ENCODE measurements around the gene FRMD7. TPM values are rescaled to one million over a fixed set of nuclear protein-coding genes. Genes with fewer than 3 reads are reported as not detected.

The FRMD7 gene
- total and polyA plus RNA-seq, 9 donors: 0.02 to 0.37 (median 0.32) TPM; not detected in 5

GRCh38 chrX:132119821-132120515, 7.9 kb downstream of the FRMD7 start:
- WGBS, 3 donors: 62 to 67% (median 66%) methylated on average over 12 of the region's 12 CpGs
- H3K4me1 ChIP-seq (ENCODE audit: insufficient read depth): no peaks in the 10 kb centered on the region
- TF ChIP-seq POLR2A (IDR thresholded peaks at IDR 0.05) (no peak), CTCF (IDR thresholded peaks at IDR 0.05) (no peak), EP300 (IDR thresholded peaks at IDR 0.05) (no peak)
- no peak overlapping the region for H3K27ac ChIP-seq
- no peaks in the 10 kb centered on the region for H3K36me3 ChIP-seq
- no peak overlapping the region for H3K4me3 ChIP-seq
- intact Hi-C loops (cut with DNase I): loop anchor here in 1 of 4 donors (5.0 kb wide), 1 partner anchor 1978 kb away; no protein-coding TSS in a partner anchor
- H3K27me3 ChIP-seq: no peaks in the 10 kb centered on the region
- DNase-seq: no peak
- H3K9me3 ChIP-seq: no peaks in the 10 kb centered on the region

GRCh38 chrX:132119283-132119682, 8.5 kb downstream of the FRMD7 start:
- Histone ChIP-seq H3K36me3 (no peaks in the 10 kb centered on the region), H3K27me3 (no peaks in the 10 kb centered on the region), H3K4me3 (no peak overlapping the region), H3K9me3 (no peaks in the 10 kb centered on the region), H3K27ac (no peak overlapping the region), H3K4me1 (ENCODE audit: insufficient read depth) (no peaks in the 10 kb centered on the region)
- 61 to 69% (median 64%) methylated on average over 3 of the region's 3 CpGs for WGBS, 3 donors
- intact Hi-C loops (cut with DNase I): loop anchor here in 1 of 4 donors (5.0 kb wide), 1 partner anchor 1977 kb away; no protein-coding TSS in a partner anchor
- TF ChIP-seq POLR2A (IDR thresholded peaks at IDR 0.05) (no peak), EP300 (IDR thresholded peaks at IDR 0.05) (no peak), CTCF (IDR thresholded peaks at IDR 0.05) (no peak)
- DNase-seq: no peak

GRCh38 chrX:132118358-132118757, 9.5 kb downstream of the FRMD7 start:
- H3K27me3 ChIP-seq: no peaks in the 10 kb centered on the region
- H3K36me3 ChIP-seq: no peaks in the 10 kb centered on the region
- no peak for TF ChIP-seq CTCF (IDR thresholded peaks at IDR 0.05)
- no peak for TF ChIP-seq POLR2A (IDR thresholded peaks at IDR 0.05)
- TF ChIP-seq EP300 (IDR thresholded peaks at IDR 0.05): no peak
- no peak overlapping the region for H3K4me3 ChIP-seq
- WGBS, 3 donors: 88 to 94% (median 93%) methylated on average over 4 of the region's 4 CpGs
- H3K9me3 ChIP-seq: no peaks in the 10 kb centered on the region
- H3K4me1 ChIP-seq (ENCODE audit: insufficient read depth): no peaks in the 10 kb centered on the region
- no peak for DNase-seq
- no peak overlapping the region for H3K27ac ChIP-seq
- intact Hi-C loops (cut with DNase I): loop anchor here in 1 of 4 donors (5.0 kb wide), 1 partner anchor 1976 kb away; no protein-coding TSS in a partner anchor

- 67 to 73% (median 70%) methylated on average over 5 of the region's 5 CpGs for WGBS, 3 donors
- no peaks in the 10 kb centered on the region for H3K27me3 ChIP-seq
- no peaks in the 10 kb centered on the region for H3K36me3 ChIP-seq
- H3K9me3 ChIP-seq: no peaks in the 10 kb centered on the region
- no peak for DNase-seq
- no peaks in the 10 kb centered on the region for H3K4me1 ChIP-seq (ENCODE audit: insufficient read depth)
- H3K4me3 ChIP-seq: no peak overlapping the region
- H3K27ac ChIP-seq: no peak overlapping the region
- TF ChIP-seq CTCF (IDR thresholded peaks at IDR 0.05) (no peak), EP300 (IDR thresholded peaks at IDR 0.05) (no peak), POLR2A (IDR thresholded peaks at IDR 0.05) (no peak)
- intact Hi-C loops (cut with DNase I): loop anchor here in 1 of 4 donors (5.0 kb wide), 1 partner anchor 1973 kb away; no protein-coding TSS in a partner anchor
These were observed 12.0 kb downstream of the FRMD7 start for GRCh38 chrX:132115792-132116191.

Measured in ovary (tissue), 9 donors.